ENCODE data around the gene FEV. TPM values are rescaled to one million over a fixed set of nuclear protein-coding genes. Genes with fewer than 3 reads are reported as not detected.
A peak's percentile ranks its signal among the peaks of the same experiment; 100 is the strongest.

FEV gene
- total RNA-seq, 3 donors from 2014 or later = 0.63 to 2.7 (median 1.8) TPM

DNA sequence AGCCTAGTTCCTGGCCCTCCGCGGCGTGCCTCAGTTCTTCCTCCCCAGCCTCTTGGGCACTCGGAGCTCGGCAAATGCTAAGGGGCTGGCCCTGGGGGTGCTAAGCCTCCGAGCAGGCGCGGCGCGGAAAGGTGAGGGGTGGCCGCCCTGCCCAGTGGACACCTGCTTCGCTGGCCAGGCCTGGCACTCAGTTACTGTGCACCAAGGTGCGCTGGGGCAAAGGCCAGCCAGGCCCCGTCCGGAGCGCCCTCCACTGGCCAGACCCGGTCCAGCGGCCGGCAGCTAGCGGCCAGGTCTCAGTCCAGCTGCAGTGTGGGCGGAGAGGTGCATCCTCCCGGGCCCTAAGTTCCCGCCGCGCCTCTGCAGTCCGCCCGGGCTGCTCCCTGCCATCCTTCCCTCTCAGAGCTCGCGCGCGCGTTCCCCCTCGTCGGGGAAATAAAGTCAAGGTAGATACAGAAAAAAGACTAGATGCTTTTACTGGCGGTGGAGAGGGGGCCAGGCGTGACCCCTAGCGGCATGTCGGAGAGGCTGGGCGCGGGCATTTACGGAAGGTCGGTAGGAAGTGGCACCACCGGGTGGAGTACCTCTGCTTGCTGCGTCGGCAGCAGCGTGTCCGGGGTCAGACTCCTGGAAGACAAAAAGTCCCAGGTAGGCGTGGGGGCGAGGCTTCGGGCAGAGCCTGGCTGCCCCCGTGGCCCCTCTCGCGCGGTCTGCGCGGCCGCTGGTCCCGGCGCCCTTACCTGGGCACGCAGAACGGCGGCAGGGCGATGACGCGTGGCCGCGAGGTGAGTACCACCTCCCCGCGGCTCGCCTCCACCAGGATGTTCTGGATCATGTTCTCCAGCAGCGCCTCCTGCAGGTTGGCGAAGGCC, 17.6 kb upstream of the FEV start:
- peak; percentile 84 to 92 (median 92) for DNase-seq
- intact Hi-C loops (cut with DNase I, micrococcal nuclease) = no loop called here
- TF ChIP-seq, protein P1, sequence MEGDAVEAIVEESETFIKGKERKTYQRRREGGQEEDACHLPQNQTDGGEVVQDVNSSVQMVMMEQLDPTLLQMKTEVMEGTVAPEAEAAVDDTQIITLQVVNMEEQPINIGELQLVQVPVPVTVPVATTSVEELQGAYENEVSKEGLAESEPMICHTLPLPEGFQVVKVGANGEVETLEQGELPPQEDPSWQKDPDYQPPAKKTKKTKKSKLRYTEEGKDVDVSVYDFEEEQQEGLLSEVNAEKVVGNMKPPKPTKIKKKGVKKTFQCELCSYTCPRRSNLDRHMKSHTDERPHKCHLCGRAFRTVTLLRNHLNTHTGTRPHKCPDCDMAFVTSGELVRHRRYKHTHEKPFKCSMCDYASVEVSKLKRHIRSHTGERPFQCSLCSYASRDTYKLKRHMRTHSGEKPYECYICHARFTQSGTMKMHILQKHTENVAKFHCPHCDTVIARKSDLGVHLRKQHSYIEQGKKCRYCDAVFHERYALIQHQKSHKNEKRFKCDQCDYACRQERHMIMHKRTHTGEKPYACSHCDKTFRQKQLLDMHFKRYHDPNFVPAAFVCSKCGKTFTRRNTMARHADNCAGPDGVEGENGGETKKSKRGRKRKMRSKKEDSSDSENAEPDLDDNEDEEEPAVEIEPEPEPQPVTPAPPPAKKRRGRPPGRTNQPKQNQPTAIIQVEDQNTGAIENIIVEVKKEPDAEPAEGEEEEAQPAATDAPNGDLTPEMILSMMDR (IDR thresholded peaks at IDR 0.05) = peak; percentile 65
- Histone ChIP-seq H3K36me3 (ENCODE audit: low read depth) (no peaks in the 10 kb centered on the region), H3K9me3 (no peaks in the 10 kb centered on the region), H3K4me3 (peak overlapping the region; percentile 25), H3K4me1 (ENCODE audit: low read depth) (peaks cover 17% of the 10 kb centered on the region)
- peak; percentile 77 for ATAC-seq

DNA sequence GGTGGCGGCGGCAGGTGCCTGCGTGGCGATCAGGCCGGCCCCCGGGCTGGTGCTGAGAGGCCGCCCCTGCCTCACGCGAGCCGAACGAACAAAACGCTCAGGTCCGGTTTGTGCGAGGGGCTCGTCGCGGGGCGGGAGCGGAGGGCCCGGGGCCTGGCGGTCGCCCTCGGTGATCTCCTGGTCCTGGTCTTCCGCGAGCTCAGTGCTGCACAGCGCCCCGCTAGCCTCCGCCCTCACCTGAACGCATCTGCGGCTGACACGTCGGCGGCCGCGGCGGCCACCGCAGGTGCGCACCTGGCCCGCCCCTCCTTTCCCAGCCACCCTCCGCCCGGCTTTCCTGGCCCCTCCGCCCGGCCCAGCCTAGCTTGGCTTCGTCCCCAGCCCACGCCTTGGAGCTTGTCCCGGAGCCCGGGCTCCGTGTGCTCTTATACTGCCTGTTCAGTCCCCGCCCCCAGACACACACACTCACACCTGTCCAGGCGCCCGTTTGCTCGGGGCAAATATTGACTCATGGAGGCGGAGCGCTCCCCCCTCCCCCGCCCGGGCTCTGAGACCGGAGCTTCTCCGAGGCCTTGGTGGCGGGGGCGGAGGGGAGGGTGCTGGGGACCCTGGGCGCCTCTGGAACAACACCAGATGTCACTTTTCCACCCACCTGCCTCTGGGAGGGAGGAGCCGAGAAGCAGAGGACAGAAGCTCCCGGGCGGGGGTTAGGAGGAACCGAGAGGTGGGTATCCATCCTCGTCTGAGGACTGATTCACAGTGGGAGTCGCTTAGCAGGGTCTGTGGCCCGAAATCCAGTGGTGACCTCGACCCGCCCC, 16.8 kb upstream of the FEV start:
- Histone ChIP-seq H3K4me1 (ENCODE audit: low read depth) (peaks cover 17% of the 10 kb centered on the region), H3K36me3 (ENCODE audit: low read depth) (no peaks in the 10 kb centered on the region), H3K9me3 (no peaks in the 10 kb centered on the region), H3K4me3 (peak overlapping the region; percentile 25)
- TF ChIP-seq, protein P1 (IDR thresholded peaks at IDR 0.05) = no peak
- ATAC-seq (peak; percentile 84), DNase-seq (peak; percentile 93 to 96 (median 94))
- intact Hi-C loops (cut with DNase I, micrococcal nuclease) = no loop called here

DNA sequence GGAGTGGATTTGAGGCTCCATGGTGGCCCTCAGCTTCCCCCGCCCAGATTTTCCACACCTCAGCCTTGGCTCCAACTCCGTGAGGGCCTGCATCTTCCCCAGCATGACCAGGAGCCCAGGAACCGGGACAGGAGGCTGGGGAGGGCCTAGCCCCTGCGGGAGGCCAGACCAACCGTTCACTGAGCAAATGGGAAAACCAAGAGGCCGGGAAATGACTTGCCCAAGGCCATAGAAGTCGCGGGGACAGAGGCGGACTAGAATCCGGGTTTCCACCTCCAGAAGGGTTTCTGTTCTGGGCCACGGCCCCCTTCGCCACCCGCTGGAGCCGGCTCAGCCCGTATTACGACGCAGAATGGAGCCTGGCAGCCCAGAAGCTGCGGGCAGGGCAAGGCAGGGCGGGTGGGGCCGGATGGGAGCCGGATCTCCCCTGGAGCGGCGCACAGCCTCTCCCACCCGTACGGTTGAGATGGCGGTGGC, 16.2 kb upstream of the FEV start:
- Histone ChIP-seq H3K4me1 (ENCODE audit: low read depth) (peaks cover 20% of the 10 kb centered on the region), H3K4me3 (peak overlapping the region; percentile 25)
- TF ChIP-seq, protein P1 (IDR thresholded peaks at IDR 0.05) = no peak

DNA sequence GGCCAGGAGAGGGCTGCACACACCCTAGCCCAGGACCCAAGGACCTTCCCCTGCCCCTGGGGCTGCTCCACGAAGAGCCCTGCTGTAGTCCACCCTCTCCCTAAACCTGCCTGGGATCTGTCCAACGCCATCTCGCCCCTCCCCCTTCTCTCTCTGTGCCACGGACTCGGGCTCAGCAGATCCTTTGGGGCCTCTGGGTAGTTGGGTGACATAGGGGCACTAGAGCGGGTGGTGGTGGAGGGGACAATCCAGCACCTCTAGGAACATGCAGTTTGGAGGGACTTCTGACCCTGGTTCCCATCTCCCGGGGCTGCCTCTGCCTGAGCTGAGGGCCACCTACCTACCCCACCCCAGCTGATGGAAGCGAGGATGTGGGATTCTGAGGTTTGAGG, 15.6 kb upstream of the FEV start:
- no peaks in the 10 kb centered on the region for H3K9me3 ChIP-seq
- DNase-seq (peak in 2 of 3 donors; percentile 53 to 58), ATAC-seq (no peak)
- intact Hi-C loops (cut with DNase I, micrococcal nuclease) = no loop called here
- peaks cover 20% of the 10 kb centered on the region for H3K4me1 ChIP-seq (ENCODE audit: low read depth)
- TF ChIP-seq, protein P1 (IDR thresholded peaks at IDR 0.05) = no peak
- H3K4me3 ChIP-seq = no peak overlapping the region
- H3K36me3 ChIP-seq (ENCODE audit: low read depth) = no peaks in the 10 kb centered on the region

More for the DNA sequence above, 16.2 kb upstream of the FEV start:
- Histone ChIP-seq H3K36me3 (ENCODE audit: low read depth) (no peaks in the 10 kb centered on the region), H3K9me3 (no peaks in the 10 kb centered on the region)
- peak; percentile 5 for ATAC-seq
- intact Hi-C loops (cut with DNase I, micrococcal nuclease) = no loop called here
- no peak for DNase-seq

DNA sequence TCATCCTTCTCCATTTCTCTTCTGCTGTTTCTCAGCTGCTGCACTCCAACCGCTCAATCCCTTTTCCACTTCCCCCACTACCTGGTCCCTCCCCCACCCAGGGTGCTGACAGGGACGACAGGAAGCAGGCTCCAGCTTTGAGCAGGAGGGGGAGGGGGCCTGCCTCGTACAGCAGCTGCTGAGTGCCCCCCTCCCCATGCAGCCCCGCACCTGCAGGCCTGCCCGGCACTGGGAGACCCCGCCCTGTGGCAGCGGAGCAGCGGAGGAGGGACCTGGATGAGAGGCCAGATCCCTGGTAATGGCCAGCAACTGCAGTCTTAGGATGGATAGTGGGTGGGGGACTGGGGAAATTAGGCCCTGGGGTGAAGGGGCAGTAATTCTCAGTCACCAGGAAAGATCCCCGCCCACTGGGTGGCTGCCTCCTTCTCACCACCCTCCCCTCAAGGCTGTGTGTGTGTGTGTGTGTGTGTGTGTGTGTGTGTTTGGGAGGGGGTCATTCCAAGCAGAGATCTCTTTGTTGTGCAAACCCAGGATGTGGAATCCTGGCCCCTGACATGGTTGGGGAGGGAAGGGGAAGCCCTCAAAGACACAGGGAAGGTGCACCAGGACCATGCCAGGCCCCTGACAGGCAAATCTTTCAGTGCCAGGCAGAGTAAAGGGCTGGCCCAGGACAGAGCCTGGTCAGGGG, 15.0 kb upstream of the FEV start:
- intact Hi-C loops (cut with DNase I, micrococcal nuclease) = no loop called here
- DNase-seq (peak in 2 of 3 donors; percentile 42 to 54), ATAC-seq (no peak)
- Histone ChIP-seq H3K4me3 (no peak overlapping the region), H3K36me3 (ENCODE audit: low read depth) (no peaks in the 10 kb centered on the region), H3K9me3 (no peaks in the 10 kb centered on the region), H3K4me1 (ENCODE audit: low read depth) (peaks cover 20% of the 10 kb centered on the region)
- TF ChIP-seq, protein P1 (IDR thresholded peaks at IDR 0.05) = no peak
